Peyer's patch (tissue), 4 donors: ENCODE measurements around the gene DAPK1.

ENCODE experiments used
- CTCF ChIP-seq, 6 experiments: fragments of 450-650 bp in 4 of 6; fragments of 200-600 bp in 2 of 6; sonication (generic) in 1 of 6; IDR thresholded peaks; one replicate each; pipeline ENCODE4 v1.5.1; 2017 to 2019; ENCODE audit warnings: antibody characterized with exemption in 6 of 6, mild to moderate bottlenecking in 3 of 6, moderate library complexity in 1 of 6
- POLR2A ChIP-seq, 2 donors: fragments of 450-650 bp; IDR thresholded peaks; one replicate each; pipeline ENCODE4 v1.5.1; 2017; ENCODE audit warnings: antibody characterized with exemption in 2 of 2, mild to moderate bottlenecking in 2 of 2, moderate library complexity in 2 of 2

- TF ChIP-seq CTCF (IDR thresholded peaks at IDR 0.05), result no peak
- no peak for TF ChIP-seq POLR2A (IDR thresholded peaks at IDR 0.05)
These were observed 188.9 kb downstream of the DAPK1 start for GRCh38 chr9:87686520-87687090.
